K562 (cell line): ENCODE results near the gene CD82. TPM values are rescaled to one million over a fixed set of nuclear protein-coding genes. Genes with fewer than 3 reads are reported as not detected.

Experiments used
- ATAC-seq: fragments of 200-7000 bp; cut with Tn5 transposase; 3 replicates; pipeline ENCODE4 v1.9.1; 2020; ENCODE audit warnings: moderate library complexity
- BruUV-seq: library from RNA; stranded (reverse); fragments of 400-500 nt; replicated peaks from 2 replicates; lab custom pipeline; 2021; lab: Mats Ljungman, UMichigan
- CTCF ChIA-PET: fragments of 300-600 bp; formaldehyde crosslinking; extraction: SDS; loops from one replicate; lab custom pipeline; 2021; ENCODE audit warnings: low intra/inter-chr PET ratio; lab: Yijun Ruan, JAX
- POLR2A ChIA-PET: fragments of 300-600, 350-650 bp; sonication (Branson Sonifier 250); formaldehyde crosslinking; extraction: SDS; loops from one replicate; lab custom pipeline; 2021; ENCODE audit warnings: antibody characterized with exemption, inconsistent platforms; lab: Yijun Ruan, JAX
- DNase-seq, 4 experiments: peaks; one replicate each; pipeline versions ENCODE4 v3.0.0 to v3.0.0-alpha.2; 2011 to 2018; ENCODE audit warnings: low spot score in 3 of 4, mixed read lengths in 3 of 4; ENCODE audit errors: extremely low read depth in 1 of 4
- FAIRE-seq: peaks from 2 replicates; lab custom pipeline; 2011; peaks lifted over from hg19 to GRCh38; lab: Jason Lieb, UNC
- H2AFZ ChIP-seq: 2 replicates; pipeline ENCODE4 v1.6.0; 2011; ENCODE audit warnings: low read depth, low read length, control low read depth, inconsistent platforms
- H3K27ac ChIP-seq: fragments of 200-600 bp; 3 replicates; pipeline ENCODE4 v1.8.0; 2011; ENCODE audit warnings: low read depth, mild to moderate bottlenecking, control low read depth, inconsistent platforms, low read length, moderate library complexity, mixed read lengths; ENCODE audit errors: extremely low read depth
- H3K27me3 ChIP-seq, 2 experiments: fragments of 300-600 bp in 1 of 2; 2 replicates in 1 of 2; 3 replicates in 1 of 2; pipeline versions ENCODE4 v1.6.0 to v1.8.0; 2011; ENCODE audit warnings: inconsistent platforms in 2 of 2, low read length in 2 of 2, mild to moderate bottlenecking in 1 of 2, mixed read lengths in 1 of 2, moderate library complexity in 1 of 2; ENCODE audit not compliant: control insufficient read depth in 2 of 2, insufficient read depth in 2 of 2
- H3K36me3 ChIP-seq: fragments of 300-600 bp; 3 replicates; pipeline ENCODE4 v1.8.0; 2011; ENCODE audit warnings: mild to moderate bottlenecking, low read length, inconsistent platforms; ENCODE audit not compliant: control insufficient read depth, insufficient read depth
- H3K4me1 ChIP-seq, 2 experiments: fragments of 200-600 bp in 1 of 2; replicated peaks in 1 of 2; 2 replicates in 1 of 2; 3 replicates in 1 of 2; pipeline versions ENCODE4 v1.5.1 to v1.8.0; 2011; ENCODE audit warnings: inconsistent platforms in 2 of 2, low read length in 2 of 2, mild to moderate bottlenecking in 1 of 2, mixed read lengths in 1 of 2, moderate library complexity in 1 of 2; ENCODE audit not compliant: control insufficient read depth in 2 of 2, insufficient read depth in 2 of 2
- H3K4me2 ChIP-seq: 2 replicates; pipeline ENCODE4 v1.6.1; 2011; ENCODE audit warnings: low read length, control low read depth, inconsistent platforms, mixed read lengths; ENCODE audit not compliant: insufficient read depth
- H3K4me3 ChIP-seq: fragments of 200-600 bp; sonication (generic), shearing (Covaris generic); 2 replicates; pipeline ENCODE4 v1.5.1; 2016; ENCODE audit warnings: control low read depth, inconsistent platforms
- H3K79me2 ChIP-seq: fragments of 200-600 bp; 3 replicates; pipeline ENCODE4 v1.8.0; 2011; ENCODE audit warnings: low read length, inconsistent platforms; ENCODE audit not compliant: control insufficient read depth, insufficient read depth
- H3K9ac ChIP-seq, 2 experiments: 2 replicates each; pipeline versions ENCODE4 v1.6.0 to v1.6.1; 2011; ENCODE audit warnings: low read depth in 2 of 2, low read length in 2 of 2, control low read depth in 1 of 2, inconsistent platforms in 1 of 2, mild to moderate bottlenecking in 1 of 2, mixed read lengths in 1 of 2; ENCODE audit not compliant: insufficient read depth in 1 of 2
- H3K9me1 ChIP-seq: one replicate; pipeline ENCODE4 v1.6.0; 2011; ENCODE audit warnings: inconsistent platforms, mild to moderate bottlenecking, low read length, moderate library complexity; ENCODE audit not compliant: control insufficient read depth, insufficient read depth
- H3K9me3 ChIP-seq: replicated peaks from 2 replicates; pipeline ENCODE4 v1.5.1; 2011; ENCODE audit warnings: low read depth, low read length, inconsistent platforms; ENCODE audit not compliant: control insufficient read depth, insufficient read depth
- H4K20me1 ChIP-seq: replicated peaks from 2 replicates; pipeline ENCODE4 v1.6.1; 2011; ENCODE audit warnings: low read length, inconsistent platforms, mixed read lengths; ENCODE audit not compliant: control insufficient read depth, insufficient read depth
- CC2D1A ChIP-seq: fragments of 450-650 bp; IDR thresholded peaks from 2 replicates; pipeline ENCODE4 v1.6.1; 2017; ENCODE audit warnings: mild to moderate bottlenecking
- E2F3 ChIP-seq: fragments of 250-450 bp; sonication (Bioruptor Pico); IDR thresholded peaks from 2 replicates; pipeline ENCODE4 v1.4.0; 2020; ENCODE audit warnings: mild to moderate bottlenecking
- GTF3C2 ChIP-seq: IDR thresholded peaks from 3 replicates; pipeline ENCODE4 v1.6.1; 2011; ENCODE audit warnings: borderline replicate concordance, mild to moderate bottlenecking, moderate library complexity; ENCODE audit not compliant: insufficient read length; ENCODE audit errors: extremely low read depth
- MBD1 ChIP-seq: fragments of 250-450 bp; sonication (Bioruptor Pico); IDR thresholded peaks from 2 replicates; pipeline ENCODE4 v1.8.0; 2022; ENCODE audit warnings: inconsistent platforms
- MTA3 ChIP-seq: fragments of 450-650 bp; formaldehyde crosslinking; IDR thresholded peaks from 2 replicates; pipeline ENCODE4 v1.6.1; 2017; ENCODE audit warnings: mild to moderate bottlenecking, borderline replicate concordance
- POLR2A ChIP-seq: fragments of 450-650 bp; conservative IDR thresholded peaks from 2 replicates; pipeline ENCODE4 v1.6.1; 2016
- TAF9B ChIP-seq: fragments of 450-650 bp; IDR thresholded peaks from 2 replicates; pipeline ENCODE4 v1.6.1; 2018; ENCODE audit warnings: mild to moderate bottlenecking; ENCODE audit not compliant: partially characterized antibody
- ZC3H8 ChIP-seq: fragments of 450-650 bp; IDR thresholded peaks from 2 replicates; pipeline ENCODE4 v1.6.1; 2017
- ZNF76 ChIP-seq: fragments of 250-450 bp; sonication (Bioruptor Pico); IDR thresholded peaks from 2 replicates; pipeline ENCODE4 v1.4.0; 2020; ENCODE audit warnings: mild to moderate bottlenecking, moderate library complexity, borderline replicate concordance
- WGBS: fragments of 100-300 bp; shearing (Covaris generic); methylation state at CpG from one replicate; pipeline ENCODE4 v1.1.6; 2016; ENCODE audit warnings: low coverage, mixed read lengths; ENCODE audit not compliant: insufficient coverage; ENCODE audit errors: missing lambda C conversion rate; 5-methylcytosine and 5-hydroxymethylcytosine counted together
- in situ Hi-C: fragments of 300-500 bp; cut with MboI; formaldehyde crosslinking; loops from 4 replicates; pipeline ENCODE4 v1.15.0; 2018; ENCODE audit warnings: inconsistent platforms, mixed read lengths
- intact Hi-C: fragments of 100-400 bp; cut with micrococcal nuclease; formaldehyde crosslinking; loops from 2 replicates; pipeline ENCODE4 v1.14.2; 2022
- polyA plus RNA-seq, 8 experiments: library from polyadenylated mRNA; depleted of rRNA in 4 of 8; stranded (reverse) in 5 of 8; unstranded in 3 of 8; fragments of >200 nt; fragmentation: Nextera tagmentation in 2 of 8; fragmentation: Illumina TruSeq in 1 of 8; extraction: Ambion mirVana in 2 of 8; extraction: Trizol in 1 of 8; gene quantifications; 2 replicates each; pipeline versions ENCODE4 v1.2.1 to v1.2.3, GENCODE V29; 2011 to 2014; ENCODE audit warnings: inconsistent platforms in 1 of 8, missing spikeins in 1 of 8
- total RNA-seq, 7 experiments: library from RNA; depleted of rRNA in 6 of 7; stranded (reverse); fragments of >200 nt in 6 of 7; fragmentation: Illumina TruSeq in 2 of 7; extraction: Trizol in 2 of 7; gene quantifications; 2 replicates each; pipeline versions ENCODE4 v1.2.1 to v1.2.3, GENCODE V29; 2011 to 2021; ENCODE audit warnings: low replicate concordance in 1 of 7
- TF ChIP-seq, protein P1 (sequence below), 2 experiments: fragments of 450-650 bp in 1 of 2; sonication (generic) in 1 of 2; formaldehyde crosslinking; conservative IDR thresholded peaks; 2 replicates each; pipeline versions ENCODE4 v1.4.0 to v1.8.1; 2020 to 2022; ENCODE audit warnings: mild to moderate bottlenecking in 1 of 2, missing genetic modification reagents in 1 of 2

CD82 gene
- total and polyA plus RNA-seq, 9 of the 15 experiments (the other 6 are each of a cell fraction or from before 2014, with no cell fraction given): 0.27 to 9.4 (median 3.0) TPM

DNA sequence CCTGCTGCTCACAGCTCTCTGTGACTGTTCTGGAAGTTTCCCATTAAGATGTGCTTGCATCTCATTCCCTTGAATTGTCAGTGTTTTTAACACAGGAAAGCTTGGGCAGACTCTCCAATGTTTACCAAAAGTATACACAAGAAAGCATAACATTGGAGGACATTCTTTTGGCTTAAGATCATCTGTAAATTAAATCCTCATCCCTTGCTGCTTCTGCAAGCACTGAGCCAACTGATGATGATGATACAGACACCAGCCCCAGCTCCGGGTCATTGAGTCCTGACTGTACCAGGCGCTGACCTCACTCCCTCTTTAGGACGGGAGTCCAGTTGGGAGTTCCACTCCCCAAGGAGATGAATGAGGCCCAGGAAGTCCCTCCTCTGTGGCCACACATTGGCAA is 23.8 kb downstream of the CD82 start:
- Histone ChIP-seq H3K36me3 (no peaks in the 10 kb centered on the region), H3K79me2 (no peaks in the 10 kb centered on the region), H2AFZ (no peak overlapping the region), H3K4me2 (no peak overlapping the region), H3K9me1 (no peaks in the 10 kb centered on the region), H3K27ac (no peak overlapping the region), H3K4me1 (peaks cover 0 to 3% of the 10 kb centered on the region in 2 experiments; a peak in 2 of 5 replicates), H3K4me3 (no peak overlapping the region)
- CTCF ChIA-PET: no interaction called here
- no peak for FAIRE-seq
- BruUV-seq: no TSS peak
- DNase-seq: no peak
- intact Hi-C loops: no loop called here
- POLR2A ChIA-PET: no interaction called here
- TF ChIP-seq E2F3 (CRISPR knock-in tag): no peak
- TF ChIP-seq, all 486 proteins: peak for 0
- in situ Hi-C loops: no loop called here
- ATAC-seq: no peak
- Histone ChIP-seq H3K9me3 (no peaks in the 10 kb centered on the region), H4K20me1 (no peaks in the 10 kb centered on the region), H3K27me3 (peaks cover 0 to 29% of the 10 kb centered on the region in 2 experiments; a peak in 3 of 5 replicates), H3K9ac (no peak overlapping the region)
- WGBS: 13% methylated on average over 3 of the region's 3 CpGs

- no peak for ATAC-seq
- ChIA-PET CTCF (no interaction called here), POLR2A (interaction anchor here (0.9 to 1.3 kb wide), 3 partner anchors 9 to 318 kb away, joined by 3 to 5 read pairs (median 3); no protein-coding TSS in a partner anchor)
- Histone ChIP-seq H3K4me1 (peaks cover 0 to 3% of the 10 kb centered on the region in 2 experiments; a peak in 2 of 5 replicates), H3K9ac (no peak overlapping the region), H2AFZ (no peak overlapping the region), H3K36me3 (no peaks in the 10 kb centered on the region), H3K4me2 (no peak overlapping the region), H3K9me3 (no peaks in the 10 kb centered on the region), H3K27ac (no peak overlapping the region), H3K79me2 (no peaks in the 10 kb centered on the region), H3K4me3 (no peak overlapping the region), H4K20me1 (no peaks in the 10 kb centered on the region), H3K9me1 (no peaks in the 10 kb centered on the region), H3K27me3 (peaks cover 0 to 19% of the 10 kb centered on the region in 2 experiments; a peak in 2 of 5 replicates)
- intact Hi-C loops: no loop called here
- no TSS peak for BruUV-seq
- in situ Hi-C loops: no loop called here
- FAIRE-seq: no peak
- WGBS: 3% methylated on average over 6 of the region's 6 CpGs
- DNase-seq: no peak
- TF ChIP-seq POLR2A (no peak), ZC3H8 (no peak), MTA3 (no peak), MBD1 (CRISPR knock-in tag) (no peak), GTF3C2 (no peak), TAF9B (no peak), ZNF76 (CRISPR knock-in tag) (no peak), CC2D1A (no peak)
- TF ChIP-seq, protein P1, sequence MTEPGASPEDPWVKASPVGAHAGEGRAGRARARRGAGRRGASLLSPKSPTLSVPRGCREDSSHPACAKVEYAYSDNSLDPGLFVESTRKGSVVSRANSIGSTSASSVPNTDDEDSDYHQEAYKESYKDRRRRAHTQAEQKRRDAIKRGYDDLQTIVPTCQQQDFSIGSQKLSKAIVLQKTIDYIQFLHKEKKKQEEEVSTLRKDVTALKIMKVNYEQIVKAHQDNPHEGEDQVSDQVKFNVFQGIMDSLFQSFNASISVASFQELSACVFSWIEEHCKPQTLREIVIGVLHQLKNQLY (CRISPR knock-in tag; conservative IDR thresholded peaks at IDR 0.05): no peak
Observed at GRCh38 chr11:44590769-44591168, 25.3 kb downstream of the CD82 start.
